HS-5 (cell line): Measurements from ENCODE around the gene C20orf96.
"Not testable (repeated sequence)": the region's sequence is repeated elsewhere in the genome, so short reads cannot be mapped to it uniquely, and the experiment has no call there.

Experiments
- DNase-seq: peaks from one replicate; pipeline ENCODE4 v3.0.0-alpha.2; 2012; ENCODE audit warnings: low read depth

Gene C20orf96

GRCh38 chr20:290084-290831 lies at the start of gene C20orf96:
TSS of gene C20orf96 (minus strand) at chr20:290750. CDS start at chr20:290610, 140 bp downstream.
- peak; percentile 92 for DNase-seq

GRCh38 chr20:336040-336439 lies 45.5 kb upstream of the C20orf96 start:
- not testable (repeated sequence) for DNase-seq

- DNase-seq = no peak
Measured at GRCh38 chr20:334578-334977, 44.0 kb upstream of the C20orf96 start.

- DNase-seq = no peak
Measured at GRCh38 chr20:330233-331149, 39.9 kb upstream of the C20orf96 start.

GRCh38 chr20:329851-330232 lies 39.3 kb upstream of the C20orf96 start:
- no peak for DNase-seq

- DNase-seq = no peak
Measured at GRCh38 chr20:328975-329695, 38.6 kb upstream of the C20orf96 start.

GRCh38 chr20:328027-328974 lies 37.8 kb upstream of the C20orf96 start:
- DNase-seq = no peak

- DNase-seq = no peak
Measured at GRCh38 chr20:327186-328026, 36.9 kb upstream of the C20orf96 start.

GRCh38 chr20:326645-327185 lies 36.2 kb upstream of the C20orf96 start:
- DNase-seq = no peak

- no peak for DNase-seq
Measured at GRCh38 chr20:325889-326644, 35.5 kb upstream of the C20orf96 start.

- DNase-seq = no peak
Measured at GRCh38 chr20:325045-325888, 34.7 kb upstream of the C20orf96 start, which contains the start of gene SOX12. TSS of gene SOX12 (plus strand) at chr20:325552. CDS start at chr20:325925, 373 bp downstream.

- no peak for DNase-seq
Measured at GRCh38 chr20:324177-325044, 33.9 kb upstream of the C20orf96 start.

- no peak for DNase-seq
Measured at GRCh38 chr20:316316-317068, 25.9 kb upstream of the C20orf96 start.

- DNase-seq = no peak
Measured at GRCh38 chr20:313948-314347, 23.4 kb upstream of the C20orf96 start.

GRCh38 chr20:313402-313801 lies 22.9 kb upstream of the C20orf96 start:
- no peak for DNase-seq

- DNase-seq = no peak
Measured at GRCh38 chr20:312866-313265, 22.3 kb upstream of the C20orf96 start.
